ENCODE results near the gene XXYLT1.

- TF ChIP-seq POLR2A (IDR thresholded peaks at IDR 0.05; ENCODE audit: borderline replicate concordance, extremely low read depth, insufficient read depth, insufficient read length) (no peak), ZNF274 (IDR thresholded peaks at IDR 0.05; ENCODE audit: low read depth, low read length) (no peak), MAX (IDR thresholded peaks at IDR 0.05) (no peak), POLR2AphosphoS5 (IDR thresholded peaks at IDR 0.05; ENCODE audit: low read depth, low read length) (no peak), CTCF (IDR thresholded peaks at IDR 0.05 in 2 of 3, conservative IDR thresholded peaks at IDR 0.05 in 1 of 3; ENCODE audit: borderline replicate concordance in 1 of 3, insufficient read depth in 1 of 3, low read depth in 2 of 3, low read length in 2 of 3) (no peak), CEBPB (IDR thresholded peaks at IDR 0.05; ENCODE audit: low read depth) (no peak)
These were observed 88.5 kb downstream of the XXYLT1 start for GRCh38 chr3:195182470-195182795.

Data from HCT116 (cell line).